CD14-positive monocyte (primary cell): ENCODE results near the gene CPA4. TPM values are rescaled to one million over a fixed set of nuclear protein-coding genes. Genes with fewer than 3 reads are reported as not detected.

ENCODE experiments used
- DNase-seq, 3 donors: peaks; one replicate each; pipeline ENCODE4 v3.0.0-alpha.2; 2011 to 2022
- H2AFZ ChIP-seq: 2 replicates; pipeline ENCODE4 v1.6.0; 2012; ENCODE audit warnings: mild to moderate bottlenecking, low read depth, low read length, inconsistent platforms; ENCODE audit not compliant: insufficient read depth, poor library complexity, severe bottlenecking
- H3K27ac ChIP-seq, 2 donors: 1 replicate in 1 of 2; 2 replicates in 1 of 2; pipeline ENCODE4 v1.5.1; 2012 to 2013; ENCODE audit warnings: low read length in 2 of 2, control low read depth in 1 of 2, inconsistent platforms in 1 of 2, low read depth in 1 of 2, mild to moderate bottlenecking in 1 of 2
- H3K27me3 ChIP-seq, 2 donors: one replicate each; pipeline versions ENCODE4 v1.6.0 to v1.6.1; 2011 to 2013; ENCODE audit warnings: low read length in 2 of 2; ENCODE audit not compliant: control insufficient read depth in 2 of 2, insufficient read depth in 2 of 2
- H3K36me3 ChIP-seq, 2 donors: replicated peaks in 1 of 2; 1 replicate in 1 of 2; 2 replicates in 1 of 2; pipeline versions ENCODE4 v1.5.1 to v1.6.1; 2012 to 2013; ENCODE audit warnings: low read length in 2 of 2, control low read depth in 1 of 2, inconsistent platforms in 1 of 2, mild to moderate bottlenecking in 1 of 2; ENCODE audit not compliant: insufficient read depth in 2 of 2, control insufficient read depth in 1 of 2
- H3K4me1 ChIP-seq, 2 donors: 1 replicate in 1 of 2; 2 replicates in 1 of 2; pipeline versions ENCODE4 v1.5.1 to v1.6.1; 2012 to 2013; ENCODE audit warnings: low read length in 2 of 2, control low read depth in 1 of 2, inconsistent platforms in 1 of 2, mild to moderate bottlenecking in 1 of 2, moderate library complexity in 1 of 2; ENCODE audit not compliant: insufficient read depth in 2 of 2, control insufficient read depth in 1 of 2
- H3K4me2 ChIP-seq: replicated peaks from 2 replicates; pipeline ENCODE3; 2012; ENCODE audit warnings: low read length, moderate library complexity, mild to moderate bottlenecking; ENCODE audit not compliant: poor library complexity, severe bottlenecking; ENCODE audit errors: extremely low read depth
- H3K4me3 ChIP-seq, 3 experiments: fragments of 200-600 bp in 1 of 3; sonication (generic) in 1 of 3; replicated peaks in 1 of 3; 1 replicate in 2 of 3; 2 replicates in 1 of 3; pipeline ENCODE4 v1.5.1; 2011 to 2013; ENCODE audit warnings: low read length in 3 of 3, mild to moderate bottlenecking in 3 of 3, control low read depth in 2 of 3, low read depth in 2 of 3, inconsistent platforms in 1 of 3, moderate library complexity in 1 of 3
- H3K79me2 ChIP-seq: 2 replicates; pipeline ENCODE4 v1.6.0; 2012; ENCODE audit warnings: mild to moderate bottlenecking, control low read depth, inconsistent platforms, low read length, moderate library complexity; ENCODE audit not compliant: insufficient read depth
- H3K9ac ChIP-seq: 2 replicates; pipeline ENCODE4 v1.6.0; 2017; ENCODE audit warnings: low read length, mild to moderate bottlenecking; ENCODE audit not compliant: insufficient read depth, poor library complexity, severe bottlenecking
- H3K9me3 ChIP-seq, 2 donors: replicated peaks in 1 of 2; 1 replicate in 1 of 2; 2 replicates in 1 of 2; pipeline versions ENCODE4 v1.5.1 to v1.6.1; 2012 to 2013; ENCODE audit warnings: low read length in 2 of 2, control low read depth in 1 of 2; ENCODE audit not compliant: control insufficient read depth in 1 of 2, insufficient read depth in 1 of 2
- H4K20me1 ChIP-seq: 2 replicates; pipeline ENCODE4 v1.6.0; 2012; ENCODE audit warnings: mild to moderate bottlenecking, low read length, control low read depth, moderate library complexity; ENCODE audit not compliant: insufficient read depth
- H3K27ac Mint-ChIP-seq, 7 donors: one replicate each; pipeline ENCODE4 v1.8.0; 2020; ENCODE audit warnings: mild to moderate bottlenecking in 7 of 7, mixed read lengths in 7 of 7, moderate library complexity in 6 of 7, inconsistent platforms in 2 of 7
- H3K27me3 Mint-ChIP-seq, 3 donors: one replicate each; pipeline ENCODE4 v1.8.0; 2021 to 2022; ENCODE audit warnings: low read depth in 3 of 3, mild to moderate bottlenecking in 3 of 3, mixed read lengths in 3 of 3, moderate library complexity in 3 of 3, inconsistent platforms in 1 of 3
- H3K36me3 Mint-ChIP-seq, 2 donors: one replicate each; pipeline ENCODE4 v1.8.0; 2020; ENCODE audit warnings: mixed read lengths in 2 of 2, inconsistent platforms in 1 of 2, mild to moderate bottlenecking in 1 of 2
- H3K4me1 Mint-ChIP-seq: one replicate; pipeline ENCODE4 v1.8.0; 2020; ENCODE audit warnings: mild to moderate bottlenecking, mixed read lengths
- H3K4me3 Mint-ChIP-seq, 2 donors: one replicate each; pipeline ENCODE4 v1.8.0; 2020; ENCODE audit warnings: mild to moderate bottlenecking in 2 of 2, mixed read lengths in 2 of 2, moderate library complexity in 1 of 2
- H3K9me3 Mint-ChIP-seq, 7 donors: one replicate each; pipeline ENCODE4 v1.8.0; 2020 to 2022; ENCODE audit warnings: mixed read lengths in 7 of 7, mild to moderate bottlenecking in 6 of 7, moderate library complexity in 6 of 7, inconsistent platforms in 2 of 7
- WGBS: methylation state at CpG from one replicate; pipeline ENCODE4 v1.1.5; 2013; ENCODE audit warnings: missing lambda C conversion rate; ENCODE audit not compliant: insufficient coverage; 5-methylcytosine and 5-hydroxymethylcytosine counted together
- intact Hi-C, 2 donors: fragments of 100-400 bp; cut with micrococcal nuclease; formaldehyde crosslinking; loops; one replicate each; pipeline versions ENCODE4 v1.15.0 to v1.15.1; 2023
- polyA plus RNA-seq, 3 donors: library from polyadenylated mRNA; depleted of rRNA in 1 of 3; unstranded in 2 of 3; stranded (reverse) in 1 of 3; fragments of 300-500 nt in 2 of 3; fragments of >200 nt in 1 of 3; fragmentation: Illumina TruSeq in 2 of 3; gene quantifications; 1 replicate in 2 of 3; 2 replicates in 1 of 3; pipeline ENCODE4 v1.2.3, GENCODE V29; 2012 to 2021
- TF ChIP-seq, protein P1 (sequence below): fragments of 200-600 bp; IDR thresholded peaks from one replicate; pipeline ENCODE4 v1.8.0; 2022; ENCODE audit warnings: antibody characterized with exemption, mild to moderate bottlenecking

The CPA4 gene
- polyA plus RNA-seq, 3 donors: not detected

DNA sequence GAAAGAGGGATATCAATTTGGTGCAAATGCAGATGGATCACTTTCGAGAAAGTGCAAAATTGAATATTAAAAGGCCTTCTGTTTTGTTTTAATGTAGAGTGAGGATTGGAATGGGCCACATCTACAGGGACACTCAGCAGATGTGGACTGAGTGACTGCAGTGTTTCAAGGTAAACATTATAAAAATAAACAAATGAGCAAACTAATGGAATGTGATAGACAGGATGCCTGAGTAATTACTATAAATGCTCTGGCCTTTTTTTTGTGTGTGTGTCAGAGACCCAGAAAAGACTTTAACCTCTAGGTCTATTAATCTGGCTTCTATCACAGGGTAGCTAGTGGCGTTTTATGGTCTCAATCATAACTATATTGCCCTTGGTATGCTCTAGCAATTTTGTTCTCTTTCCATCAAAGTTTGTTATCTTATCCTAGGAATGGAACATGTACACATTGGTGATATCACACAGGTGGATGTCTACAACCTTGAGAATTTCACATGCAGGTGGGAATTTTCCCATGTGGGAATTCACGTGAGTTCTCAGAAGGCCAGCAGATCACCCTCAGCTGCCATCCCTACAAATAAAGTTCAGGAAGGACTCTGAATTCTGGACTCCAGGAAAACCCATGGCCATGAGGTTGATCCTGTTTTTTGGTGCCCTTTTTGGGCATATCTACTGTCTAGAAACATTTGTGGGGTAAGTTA lies 26.6 kb upstream of the CPA4 start, which contains the start of gene CPA2:
Gene CPA2 (plus strand): TSS at position 606 of the 703 bp plus-strand sequence. CDS start 19 bp downstream, at position 625.
- Histone ChIP-seq H3K4me2 (no peak within 1 kb of the TSS), H3K36me3 (no peaks in the 10 kb centered on the region), H3K9ac (no peak within 1 kb of the TSS), H3K4me1 (no peaks in the 10 kb centered on the region), H3K79me2 (no peaks in the 10 kb centered on the region), H2AFZ (no peak within 1 kb of the TSS), H3K27ac (no peak within 1 kb of the TSS), H3K4me3 (no peak within 1 kb of the TSS), H3K27me3 (no peaks in the 10 kb centered on the region), H3K9me3 (no peaks in the 10 kb centered on the region), H4K20me1 (no peaks in the 10 kb centered on the region)
- no peaks in the 10 kb centered on the region for H3K36me3 Mint-ChIP-seq
- H3K27ac Mint-ChIP-seq: no peak within 1 kb of the TSS
- DNase-seq: no peak
- intact Hi-C loops: no loop called here
- WGBS: 83% methylated on average over 1 of the region's 3 CpGs
- H3K4me1 Mint-ChIP-seq: no peaks in the 10 kb centered on the region
- no peak within 1 kb of the TSS for H3K4me3 Mint-ChIP-seq
- H3K9me3 Mint-ChIP-seq: peaks cover 0 to 12% (median 0%) of the 10 kb centered on the region in 7 donors
- TF ChIP-seq, protein P1, sequence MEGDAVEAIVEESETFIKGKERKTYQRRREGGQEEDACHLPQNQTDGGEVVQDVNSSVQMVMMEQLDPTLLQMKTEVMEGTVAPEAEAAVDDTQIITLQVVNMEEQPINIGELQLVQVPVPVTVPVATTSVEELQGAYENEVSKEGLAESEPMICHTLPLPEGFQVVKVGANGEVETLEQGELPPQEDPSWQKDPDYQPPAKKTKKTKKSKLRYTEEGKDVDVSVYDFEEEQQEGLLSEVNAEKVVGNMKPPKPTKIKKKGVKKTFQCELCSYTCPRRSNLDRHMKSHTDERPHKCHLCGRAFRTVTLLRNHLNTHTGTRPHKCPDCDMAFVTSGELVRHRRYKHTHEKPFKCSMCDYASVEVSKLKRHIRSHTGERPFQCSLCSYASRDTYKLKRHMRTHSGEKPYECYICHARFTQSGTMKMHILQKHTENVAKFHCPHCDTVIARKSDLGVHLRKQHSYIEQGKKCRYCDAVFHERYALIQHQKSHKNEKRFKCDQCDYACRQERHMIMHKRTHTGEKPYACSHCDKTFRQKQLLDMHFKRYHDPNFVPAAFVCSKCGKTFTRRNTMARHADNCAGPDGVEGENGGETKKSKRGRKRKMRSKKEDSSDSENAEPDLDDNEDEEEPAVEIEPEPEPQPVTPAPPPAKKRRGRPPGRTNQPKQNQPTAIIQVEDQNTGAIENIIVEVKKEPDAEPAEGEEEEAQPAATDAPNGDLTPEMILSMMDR: no peak
- peaks cover 0 to 6% (median 2%) of the 10 kb centered on the region in 3 donors for H3K27me3 Mint-ChIP-seq

DNA sequence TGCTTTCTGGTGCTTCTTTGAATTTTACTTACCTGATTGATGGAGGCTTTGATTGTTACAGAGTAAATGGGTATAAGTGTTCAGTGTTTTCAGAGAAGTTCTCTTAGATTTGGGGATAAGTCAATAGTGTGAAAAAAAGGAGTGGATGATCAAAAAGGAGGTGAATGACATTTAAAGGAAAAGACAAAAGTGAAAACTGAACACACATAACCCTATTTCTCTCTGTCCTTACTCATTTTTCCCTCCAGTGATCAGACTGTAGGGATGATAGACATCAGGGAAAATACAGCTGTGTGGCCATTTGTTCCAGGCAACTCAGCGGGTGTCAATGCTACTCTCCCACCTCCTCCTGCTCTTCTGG lies 26.0 kb upstream of the CPA4 start:
- H3K4me1 ChIP-seq: no peaks in the 10 kb centered on the region
- DNase-seq: no peak
- peaks cover 0 to 9% (median 0%) of the 10 kb centered on the region in 7 donors for H3K9me3 Mint-ChIP-seq
- WGBS: no CpG with 5 or more reads among the region's 1 CpG
- TF ChIP-seq, protein P1: no peak
- no peak overlapping the region for H3K27ac Mint-ChIP-seq
- H3K27me3 ChIP-seq: no peaks in the 10 kb centered on the region
- H3K4me3 ChIP-seq: no peak overlapping the region
- no peak overlapping the region for H3K4me3 Mint-ChIP-seq
- no peaks in the 10 kb centered on the region for H3K79me2 ChIP-seq
- peaks cover 0 to 6% (median 2%) of the 10 kb centered on the region in 3 donors for H3K27me3 Mint-ChIP-seq
- no peak overlapping the region for H2AFZ ChIP-seq
- no peak overlapping the region for H3K27ac ChIP-seq
- intact Hi-C loops: no loop called here
- H4K20me1 ChIP-seq: no peaks in the 10 kb centered on the region
- no peaks in the 10 kb centered on the region for H3K36me3 ChIP-seq
- H3K4me2 ChIP-seq: no peak overlapping the region
- no peaks in the 10 kb centered on the region for H3K9me3 ChIP-seq
- no peaks in the 10 kb centered on the region for H3K36me3 Mint-ChIP-seq
- H3K9ac ChIP-seq: no peak overlapping the region
- H3K4me1 Mint-ChIP-seq: no peaks in the 10 kb centered on the region
